ENCODE data around the gene PNPLA5. TPM values are rescaled to one million over a fixed set of nuclear protein-coding genes. Genes with fewer than 3 reads are reported as not detected.

The PNPLA5 gene
- total RNA-seq, 2 experiments from 2014 or later: not detected

GRCh38 chr22:43925433-43926348 is 33.9 kb upstream of the PNPLA5 start:
- ChIA-PET CTCF (no interaction called here), POLR2A (no interaction called here)
- no peak for ATAC-seq (ENCODE audit: poor library complexity)
- Mint-ChIP-seq H3K27ac (no peak overlapping the region), H3K4me3 (peak overlapping the region; percentile 73), H3K36me3 (ENCODE audit: low read depth) (no peaks in the 10 kb centered on the region), H3K27me3 (peaks cover 34% of the 10 kb centered on the region), H3K4me1 (ENCODE audit: low read depth) (peaks cover 5% of the 10 kb centered on the region), H3K9me3 (no peaks in the 10 kb centered on the region)
- H3K27ac ChIP-seq (ENCODE audit: low read depth in 1 of 2, low read length in 2 of 2): no peak overlapping the region
- no peak for TF ChIP-seq CTCF (IDR thresholded peaks at IDR 0.05)
- no peak for DNase-seq
- H3K4me1 ChIP-seq (ENCODE audit: insufficient read depth, low read length): peaks cover 15% of the 10 kb centered on the region
- no peaks in the 10 kb centered on the region for H3K36me3 ChIP-seq (ENCODE audit: insufficient read depth, low read length)
- H3K27me3 ChIP-seq (ENCODE audit: control insufficient read depth in 1 of 2, insufficient read depth in 2 of 2, low read length in 2 of 2): peaks cover 17 to 20% of the 10 kb centered on the region in 2 experiments
- intact Hi-C loops (cut with DNase I, micrococcal nuclease): no loop called here
- H3K9me3 ChIP-seq (ENCODE audit: control insufficient read depth in 1 of 2, insufficient read depth in 1 of 2, low read length in 2 of 2): peaks cover 0 to 10% of the 10 kb centered on the region in 2 experiments
- no peak overlapping the region for H3K4me3 ChIP-seq (ENCODE audit: low read length)

GRCh38 chr22:43924877-43925276 is 33.1 kb upstream of the PNPLA5 start:
- Mint-ChIP-seq H3K4me1 (ENCODE audit: low read depth) (peaks cover 5% of the 10 kb centered on the region), H3K27ac (no peak overlapping the region), H3K4me3 (peak overlapping the region; percentile 73), H3K9me3 (no peaks in the 10 kb centered on the region), H3K36me3 (ENCODE audit: low read depth) (no peaks in the 10 kb centered on the region), H3K27me3 (peaks cover 36% of the 10 kb centered on the region)
- Histone ChIP-seq H3K27me3 (ENCODE audit: control insufficient read depth in 1 of 2, insufficient read depth in 2 of 2, low read length in 2 of 2) (peaks cover 17 to 22% of the 10 kb centered on the region in 2 experiments), H3K4me3 (ENCODE audit: low read length) (no peak overlapping the region), H3K4me1 (ENCODE audit: insufficient read depth, low read length) (peaks cover 15% of the 10 kb centered on the region), H3K27ac (ENCODE audit: low read depth in 1 of 2, low read length in 2 of 2) (no peak overlapping the region), H3K36me3 (ENCODE audit: insufficient read depth, low read length) (no peaks in the 10 kb centered on the region), H3K9me3 (ENCODE audit: control insufficient read depth in 1 of 2, insufficient read depth in 1 of 2, low read length in 2 of 2) (peaks cover 0 to 10% of the 10 kb centered on the region in 2 experiments)
- ChIA-PET CTCF (no interaction called here), POLR2A (no interaction called here)
- intact Hi-C loops (cut with DNase I, micrococcal nuclease): no loop called here
- DNase-seq (no peak), ATAC-seq (ENCODE audit: poor library complexity) (no peak)
- no peak for TF ChIP-seq CTCF (IDR thresholded peaks at IDR 0.05)

- Histone ChIP-seq H3K9me3 (ENCODE audit: control insufficient read depth in 1 of 2, insufficient read depth in 1 of 2, low read length in 2 of 2) (peaks cover 0 to 10% of the 10 kb centered on the region in 2 experiments), H3K4me1 (ENCODE audit: insufficient read depth, low read length) (peaks cover 15% of the 10 kb centered on the region), H3K27me3 (ENCODE audit: control insufficient read depth in 1 of 2, insufficient read depth in 2 of 2, low read length in 2 of 2) (peaks cover 17 to 26% of the 10 kb centered on the region in 2 experiments), H3K4me3 (ENCODE audit: low read length) (peak within 1 kb of the TSS; percentile 47), H3K36me3 (ENCODE audit: insufficient read depth, low read length) (no peaks in the 10 kb centered on the region), H3K27ac (ENCODE audit: low read depth in 1 of 2, low read length in 2 of 2) (no peak within 1 kb of the TSS)
- no peak within 1 kb of the TSS for H3K27ac Mint-ChIP-seq
- no peaks in the 10 kb centered on the region for H3K9me3 Mint-ChIP-seq
- H3K4me1 Mint-ChIP-seq (ENCODE audit: low read depth): peaks cover 5% of the 10 kb centered on the region
- intact Hi-C loops (cut with DNase I, micrococcal nuclease): no loop called here
- no peaks in the 10 kb centered on the region for H3K36me3 Mint-ChIP-seq (ENCODE audit: low read depth)
- ChIA-PET CTCF (no interaction called here), POLR2A (interaction anchor here (1.5 kb wide), 1 partner anchor 31 kb away, joined by 5 read pairs; the partner anchor contains the start of gene SAMM50)
- TF ChIP-seq CTCF (IDR thresholded peaks at IDR 0.05): no peak
- DNase-seq (peak; percentile 39 to 87 (median 71)), ATAC-seq (ENCODE audit: poor library complexity) (peak; percentile 93)
- peak within 1 kb of the TSS; percentile 93 for H3K4me3 Mint-ChIP-seq
- H3K27me3 Mint-ChIP-seq: peaks cover 44% of the 10 kb centered on the region
Measured at GRCh38 chr22:43923631-43924464, 32.0 kb upstream of the PNPLA5 start, which contains the start of gene PNPLA3. PNPLA3 (plus strand) TSS chr22:43923805; CDS start chr22:43923912, 107 bp downstream.
